Stomach (tissue), 9 donors: Measurements from ENCODE around the gene THEMIS. TPM values are rescaled to one million over a fixed set of nuclear protein-coding genes. Genes with fewer than 3 reads are reported as not detected.

Experiments
- DNase-seq, 2 donors: peaks; one replicate each; pipeline versions ENCODE4 v3.0.0 to v3.0.0-alpha.2; 2013 to 2019
- H3K27ac ChIP-seq, 5 donors: fragments of 200-600 bp in 4 of 5; sonication (generic) in 4 of 5; one replicate each; pipeline ENCODE4 v1.5.1; 2013 to 2019; ENCODE audit warnings: mild to moderate bottlenecking in 1 of 5, moderate library complexity in 1 of 5
- H3K27me3 ChIP-seq, 3 donors: fragments of 200-600 bp; sonication (generic); one replicate each; pipeline ENCODE4 v1.5.1; 2017 to 2019; ENCODE audit warnings: mixed run types in 1 of 3
- H3K36me3 ChIP-seq, 4 donors: fragments of 200-600 bp; sonication (generic); 1 replicate in 3 of 4; 2 replicates in 1 of 4; pipeline ENCODE4 v1.5.1; 2016 to 2019
- H3K4me1 ChIP-seq, 4 donors: fragments of 200-600 bp; sonication (generic); one replicate each; pipeline ENCODE4 v1.5.1; 2016 to 2019
- H3K4me3 ChIP-seq, 4 donors: fragments of 200-600 bp; sonication (generic) in 3 of 4; one replicate each; pipeline ENCODE4 v1.5.1; 2016 to 2019; ENCODE audit warnings: mild to moderate bottlenecking in 1 of 4
- H3K9me3 ChIP-seq, 4 donors: fragments of 200-600 bp; sonication (generic); one replicate each; pipeline ENCODE4 v1.5.1; 2016 to 2019
- CTCF ChIP-seq, 7 experiments: fragments of 450-650 bp in 4 of 7; fragments of 200-600 bp in 3 of 7; sonication (generic) in 3 of 7; IDR thresholded peaks; one replicate each; pipeline ENCODE4 v1.5.1; 2016 to 2019; ENCODE audit warnings: antibody characterized with exemption in 7 of 7, control low read depth in 2 of 7, mild to moderate bottlenecking in 1 of 7
- EP300 ChIP-seq: sonication (generic); formaldehyde crosslinking; IDR thresholded peaks from one replicate; pipeline ENCODE4 v1.6.1; 2017; ENCODE audit warnings: antibody characterized with exemption
- POLR2A ChIP-seq, 4 donors: fragments of 450-650 bp; IDR thresholded peaks; one replicate each; pipeline ENCODE4 v1.6.1; 2016; ENCODE audit warnings: antibody characterized with exemption in 4 of 4, control low read depth in 2 of 4, mild to moderate bottlenecking in 1 of 4, moderate library complexity in 1 of 4
- POLR2AphosphoS5 ChIP-seq, 3 donors: sonication (generic); formaldehyde crosslinking; IDR thresholded peaks; one replicate each; pipeline ENCODE4 v1.6.1; 2016; ENCODE audit warnings: antibody characterized with exemption in 3 of 3
- WGBS, 5 donors: extraction: QIAGEN DNeasy Blood & Tissue Kit in 3 of 5; methylation state at CpG; one replicate each; pipeline versions ENCODE4 v1.1.5 to v1.1.7; 2013 to 2018; 5-methylcytosine and 5-hydroxymethylcytosine counted together
- intact Hi-C: fragments of 100-400 bp; cut with DNase I; formaldehyde crosslinking; loops from one replicate; pipeline ENCODE4 v1.15.1; 2023; ENCODE audit warnings: low total_unique reads
- polyA plus RNA-seq, 3 donors: library from polyadenylated mRNA; stranded (reverse); fragments of 200-250 nt; gene quantifications; one replicate each; pipeline ENCODE4 v1.2.3, GENCODE V29; 2013
- total RNA-seq, 5 donors: library from RNA; depleted of rRNA; stranded (reverse); fragments of >200 nt; gene quantifications; one replicate each; pipeline versions ENCODE4 v1.1.0 to v1.2.3, GENCODE V29; 2014 to 2016
- donor health status: healthy with polysubstance abuse.
- donor health status: Bipolar disorder and iron deficiency.
- donor health status: healthy.

The THEMIS gene
- total and polyA plus RNA-seq, 8 donors: 0.08 to 18.3 (median 0.89) TPM; not detected in 1

- 93 to 99% (median 94%) methylated on average over 6 of the region's 6 CpGs for WGBS, 5 donors
- no peaks in the 10 kb centered on the region for H3K27me3 ChIP-seq
- no peaks in the 10 kb centered on the region for H3K4me1 ChIP-seq
- H3K4me3 ChIP-seq: no peak overlapping the region
- H3K9me3 ChIP-seq: peaks cover 4 to 23% (median 11%) of the 10 kb centered on the region in 4 donors
- no peak for DNase-seq
- intact Hi-C loops: no loop called here
- TF ChIP-seq POLR2AphosphoS5 (IDR thresholded peaks at IDR 0.05): no peak
- H3K36me3 ChIP-seq: no peaks in the 10 kb centered on the region
- H3K27ac ChIP-seq: no peak overlapping the region
Measured at GRCh38 chr6:127921982-127922381, 21.1 kb upstream of the THEMIS start.

GRCh38 chr6:127920804-127921203, 19.9 kb upstream of the THEMIS start:
- Histone ChIP-seq H3K27me3 (no peaks in the 10 kb centered on the region), H3K9me3 (peaks cover 0 to 11% (median 1%) of the 10 kb centered on the region in 4 donors), H3K36me3 (no peaks in the 10 kb centered on the region), H3K4me3 (no peak overlapping the region), H3K27ac (no peak overlapping the region), H3K4me1 (no peaks in the 10 kb centered on the region)
- no peak for TF ChIP-seq EP300
- TF ChIP-seq POLR2AphosphoS5 (IDR thresholded peaks at IDR 0.05): no peak
- no peak for TF ChIP-seq POLR2A (IDR thresholded peaks at IDR 0.05)
- TF ChIP-seq CTCF (IDR thresholded peaks at IDR 0.05): no peak
- WGBS, 5 donors: 48 to 66% (median 54%) methylated on average over 3 of the region's 3 CpGs
- no peak for DNase-seq
- intact Hi-C loops: no loop called here

- WGBS, 5 donors: 56 to 73% (median 61%) methylated on average over 3 of the region's 3 CpGs
- no peak for TF ChIP-seq POLR2AphosphoS5 (IDR thresholded peaks at IDR 0.05)
- no peak for TF ChIP-seq POLR2A (IDR thresholded peaks at IDR 0.05)
- no peak for TF ChIP-seq CTCF (IDR thresholded peaks at IDR 0.05)
- TF ChIP-seq EP300: no peak
- H3K27ac ChIP-seq: no peak overlapping the region
- no peaks in the 10 kb centered on the region for H3K4me1 ChIP-seq
- no peaks in the 10 kb centered on the region for H3K27me3 ChIP-seq
- H3K4me3 ChIP-seq: no peak overlapping the region
- H3K36me3 ChIP-seq: no peaks in the 10 kb centered on the region
- intact Hi-C loops: no loop called here
- peaks cover 0 to under 1% (median 0%) of the 10 kb centered on the region in 4 donors for H3K9me3 ChIP-seq
- peak in 1 of 2 donors; percentile 19 for DNase-seq
Measured at GRCh38 chr6:127918506-127919427, 17.9 kb upstream of the THEMIS start.

GRCh38 chr6:127917766-127918165, 16.9 kb upstream of the THEMIS start:
- no peak for DNase-seq
- 68 to 85% (median 73%) methylated on average over 1 of the region's 1 CpG for WGBS, 5 donors
- intact Hi-C loops: no loop called here
- no peaks in the 10 kb centered on the region for H3K4me1 ChIP-seq
- no peaks in the 10 kb centered on the region for H3K27me3 ChIP-seq
- H3K4me3 ChIP-seq: no peak overlapping the region
- no peaks in the 10 kb centered on the region for H3K36me3 ChIP-seq
- no peak for TF ChIP-seq POLR2A (IDR thresholded peaks at IDR 0.05)
- TF ChIP-seq POLR2AphosphoS5 (IDR thresholded peaks at IDR 0.05): no peak
- no peak for TF ChIP-seq CTCF (IDR thresholded peaks at IDR 0.05)
- no peak for TF ChIP-seq EP300
- H3K27ac ChIP-seq: no peak overlapping the region
- no peaks in the 10 kb centered on the region for H3K9me3 ChIP-seq

DNA sequence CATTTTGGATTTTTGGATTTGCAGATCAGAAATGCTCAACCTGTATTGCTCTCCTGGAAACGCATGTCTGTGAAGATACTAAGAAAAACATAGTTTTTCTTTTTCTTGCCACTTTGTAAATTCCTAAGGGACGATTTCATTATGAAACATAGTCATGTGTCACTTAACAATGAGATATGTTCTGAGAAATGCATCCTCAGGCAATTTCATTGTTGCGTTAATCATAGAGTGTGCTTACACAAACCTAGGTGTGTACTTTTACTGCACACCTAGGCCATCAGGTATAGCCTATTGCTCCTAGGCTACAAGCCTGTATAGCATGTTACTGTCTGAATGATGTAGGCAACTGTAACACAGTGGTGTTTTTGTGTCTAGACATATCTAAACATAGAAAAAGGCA, 13.4 kb upstream of the THEMIS start:
- no peaks in the 10 kb centered on the region for H3K27me3 ChIP-seq
- H3K27ac ChIP-seq: no peak overlapping the region
- H3K4me1 ChIP-seq: no peaks in the 10 kb centered on the region
- H3K4me3 ChIP-seq: no peak overlapping the region
- no peak for DNase-seq
- no peaks in the 10 kb centered on the region for H3K36me3 ChIP-seq
- 80 to 89% (median 86%) methylated on average over 3 of the region's 3 CpGs for WGBS, 5 donors
- TF ChIP-seq EP300: no peak
- H3K9me3 ChIP-seq: peaks cover 0 to 2% (median 0%) of the 10 kb centered on the region in 4 donors
- intact Hi-C loops: no loop called here
